Osteocyte (in vitro differentiated cells): ENCODE data around the gene ZNF385A. TPM values are rescaled to one million over a fixed set of nuclear protein-coding genes. Genes with fewer than 3 reads are reported as not detected.

Experiments
- DNase-seq: peaks from one replicate; pipeline ENCODE4 v3.0.0; 2021; ENCODE audit warnings: mixed read lengths; ENCODE audit not compliant: unreplicated experiment; ENCODE audit errors: extremely low spot score
- H3K27ac Mint-ChIP-seq: one replicate; pipeline ENCODE4 v1.8.0; 2021; ENCODE audit warnings: mild to moderate bottlenecking, mixed read lengths; ENCODE audit not compliant: unreplicated experiment
- H3K27me3 Mint-ChIP-seq: one replicate; pipeline ENCODE4 v1.8.0; 2021; ENCODE audit warnings: mixed read lengths; ENCODE audit not compliant: unreplicated experiment
- H3K36me3 Mint-ChIP-seq: one replicate; pipeline ENCODE4 v1.8.0; 2021; ENCODE audit warnings: mixed read lengths; ENCODE audit not compliant: unreplicated experiment
- H3K4me1 Mint-ChIP-seq: one replicate; pipeline ENCODE4 v1.8.0; 2021; ENCODE audit warnings: mixed read lengths; ENCODE audit not compliant: unreplicated experiment
- H3K4me3 Mint-ChIP-seq: one replicate; pipeline ENCODE4 v1.8.0; 2021; ENCODE audit warnings: mild to moderate bottlenecking, moderate library complexity, mixed read lengths; ENCODE audit not compliant: unreplicated experiment
- H3K9me3 Mint-ChIP-seq: one replicate; pipeline ENCODE4 v1.8.0; 2021; ENCODE audit warnings: mixed read lengths; ENCODE audit not compliant: unreplicated experiment
- CTCF ChIP-seq: fragments of 200-600 bp; sonication (generic); IDR thresholded peaks from 2 replicates; pipeline ENCODE4 v1.5.0; 2021; ENCODE audit warnings: antibody characterized with exemption, mild to moderate bottlenecking, moderate library complexity
- total RNA-seq: library from RNA; stranded (reverse); gene quantifications from 2 replicates; pipeline ENCODE4 v1.2.1, GENCODE V29; 2021

ZNF385A gene
- total RNA-seq, 1 donor from 2014 or later, result 12.3 TPM

GRCh38 chr12:54392485-54393206, 8.1 kb upstream of the ZNF385A start:
- no peak for DNase-seq
- Mint-ChIP-seq H3K27me3 (no peaks in the 10 kb centered on the region), H3K9me3 (no peaks in the 10 kb centered on the region), H3K27ac (no peak overlapping the region), H3K4me1 (peaks cover 10% of the 10 kb centered on the region), H3K4me3 (no peak overlapping the region), H3K36me3 (peaks cover 18% of the 10 kb centered on the region)
- TF ChIP-seq CTCF, result no peak

GRCh38 chr12:54390668-54391551, 6.4 kb upstream of the ZNF385A start:
- Mint-ChIP-seq H3K27me3 (no peaks in the 10 kb centered on the region), H3K4me1 (peaks cover 16% of the 10 kb centered on the region), H3K9me3 (no peaks in the 10 kb centered on the region), H3K27ac (no peak overlapping the region), H3K4me3 (peak overlapping the region; percentile 58), H3K36me3 (peaks cover 5% of the 10 kb centered on the region)
- peak; percentile 15 for TF ChIP-seq CTCF
- no peak for DNase-seq

GRCh38 chr12:54390176-54390667, 5.7 kb upstream of the ZNF385A start:
- no peaks in the 10 kb centered on the region for H3K9me3 Mint-ChIP-seq
- H3K27ac Mint-ChIP-seq, result no peak overlapping the region
- peaks cover 2% of the 10 kb centered on the region for H3K36me3 Mint-ChIP-seq
- H3K4me1 Mint-ChIP-seq, result peaks cover 16% of the 10 kb centered on the region
- H3K4me3 Mint-ChIP-seq, result peak overlapping the region; percentile 24
- TF ChIP-seq CTCF, result no peak
- no peaks in the 10 kb centered on the region for H3K27me3 Mint-ChIP-seq
- DNase-seq, result no peak

GRCh38 chr12:54389607-54390175, 5.2 kb upstream of the ZNF385A start:
- DNase-seq, result no peak
- peak overlapping the region; percentile 24 for H3K4me3 Mint-ChIP-seq
- peaks cover 2% of the 10 kb centered on the region for H3K36me3 Mint-ChIP-seq
- TF ChIP-seq CTCF, result no peak
- no peaks in the 10 kb centered on the region for H3K9me3 Mint-ChIP-seq
- peaks cover 20% of the 10 kb centered on the region for H3K4me1 Mint-ChIP-seq
- H3K27me3 Mint-ChIP-seq, result no peaks in the 10 kb centered on the region
- H3K27ac Mint-ChIP-seq, result no peak overlapping the region

GRCh38 chr12:54389134-54389508, 4.6 kb upstream of the ZNF385A start:
- no peaks in the 10 kb centered on the region for H3K9me3 Mint-ChIP-seq
- peaks cover 1% of the 10 kb centered on the region for H3K36me3 Mint-ChIP-seq
- no peak for TF ChIP-seq CTCF
- H3K27ac Mint-ChIP-seq, result no peak overlapping the region
- H3K4me3 Mint-ChIP-seq, result no peak overlapping the region
- no peak for DNase-seq
- no peaks in the 10 kb centered on the region for H3K27me3 Mint-ChIP-seq
- H3K4me1 Mint-ChIP-seq, result peaks cover 26% of the 10 kb centered on the region
